ENCODE data around the gene CST9L. TPM values are rescaled to one million over a fixed set of nuclear protein-coding genes. Genes with fewer than 3 reads are reported as not detected.

CST9L gene
- total RNA-seq, 2 experiments from 2014 or later = not detected

- Mint-ChIP-seq H3K9me3 (peaks cover 18% of the 10 kb centered on the region), H3K4me3 (no peak overlapping the region), H3K27me3 (no peaks in the 10 kb centered on the region), H3K4me1 (peaks cover 3% of the 10 kb centered on the region), H3K27ac (no peak overlapping the region), H3K36me3 (ENCODE audit: low read depth) (no peaks in the 10 kb centered on the region)
- no peak for DNase-seq
- POLR2A ChIA-PET = no interaction called here
- CTCF ChIA-PET = no interaction called here
Observed at GRCh38 chr20:23528867-23529431, 39.3 kb downstream of the CST9L start.

GRCh38 chr20:23526850-23527249 lies 41.4 kb downstream of the CST9L start:
- Mint-ChIP-seq H3K9me3 (peaks cover 18% of the 10 kb centered on the region), H3K36me3 (ENCODE audit: low read depth) (no peaks in the 10 kb centered on the region), H3K27me3 (no peaks in the 10 kb centered on the region), H3K4me3 (no peak overlapping the region), H3K27ac (no peak overlapping the region), H3K4me1 (peaks cover 3% of the 10 kb centered on the region)
- ChIA-PET CTCF (no interaction called here), POLR2A (no interaction called here)
- no peak for DNase-seq

GRCh38 chr20:23524146-23524545 lies 44.1 kb downstream of the CST9L start:
- DNase-seq = no peak
- Mint-ChIP-seq H3K27me3 (no peaks in the 10 kb centered on the region), H3K36me3 (ENCODE audit: low read depth) (no peaks in the 10 kb centered on the region), H3K4me3 (no peak overlapping the region), H3K9me3 (peaks cover 11% of the 10 kb centered on the region), H3K27ac (no peak overlapping the region), H3K4me1 (no peaks in the 10 kb centered on the region)
- ChIA-PET CTCF (interaction anchor here (1.2 kb wide), 1 partner anchor 11 kb away, joined by 3 read pairs; no protein-coding TSS in a partner anchor), POLR2A (no interaction called here)

- H3K4me3 Mint-ChIP-seq = no peak overlapping the region
- H3K9me3 Mint-ChIP-seq = no peaks in the 10 kb centered on the region
- no peak for DNase-seq
- H3K36me3 Mint-ChIP-seq (ENCODE audit: low read depth) = no peaks in the 10 kb centered on the region
- ChIA-PET CTCF (no interaction called here), POLR2A (no interaction called here)
- no peak overlapping the region for H3K27ac Mint-ChIP-seq
- no peaks in the 10 kb centered on the region for H3K4me1 Mint-ChIP-seq
- H3K27me3 Mint-ChIP-seq = no peaks in the 10 kb centered on the region
Observed at GRCh38 chr20:23520185-23520584, 48.1 kb downstream of the CST9L start.

GRCh38 chr20:23519556-23519955 lies 48.7 kb downstream of the CST9L start:
- H3K27me3 Mint-ChIP-seq = no peaks in the 10 kb centered on the region
- H3K4me3 Mint-ChIP-seq = no peak overlapping the region
- DNase-seq = no peak
- CTCF ChIA-PET = no interaction called here
- no peaks in the 10 kb centered on the region for H3K4me1 Mint-ChIP-seq
- POLR2A ChIA-PET = no interaction called here
- no peaks in the 10 kb centered on the region for H3K36me3 Mint-ChIP-seq (ENCODE audit: low read depth)
- no peaks in the 10 kb centered on the region for H3K9me3 Mint-ChIP-seq
- H3K27ac Mint-ChIP-seq = no peak overlapping the region

- POLR2A ChIA-PET = no interaction called here
- no peak overlapping the region for H3K27ac Mint-ChIP-seq
- DNase-seq = no peak
- peaks cover 4% of the 10 kb centered on the region for H3K27me3 Mint-ChIP-seq
- H3K9me3 Mint-ChIP-seq = no peaks in the 10 kb centered on the region
- no peaks in the 10 kb centered on the region for H3K4me1 Mint-ChIP-seq
- H3K4me3 Mint-ChIP-seq = no peak overlapping the region
- CTCF ChIA-PET = no interaction called here
- no peaks in the 10 kb centered on the region for H3K36me3 Mint-ChIP-seq (ENCODE audit: low read depth)
Observed at GRCh38 chr20:23517719-23518118, 50.6 kb downstream of the CST9L start.

- Mint-ChIP-seq H3K27me3 (peaks cover 4% of the 10 kb centered on the region), H3K9me3 (no peaks in the 10 kb centered on the region), H3K36me3 (ENCODE audit: low read depth) (no peaks in the 10 kb centered on the region), H3K4me1 (no peaks in the 10 kb centered on the region), H3K27ac (no peak overlapping the region), H3K4me3 (no peak overlapping the region)
- POLR2A ChIA-PET = no interaction called here
- DNase-seq = no peak
- CTCF ChIA-PET = no interaction called here
Observed at GRCh38 chr20:23515250-23515939, 52.9 kb downstream of the CST9L start.

GRCh38 chr20:23514848-23515247 lies 53.4 kb downstream of the CST9L start:
- H3K4me3 Mint-ChIP-seq = no peak overlapping the region
- DNase-seq = no peak
- H3K27me3 Mint-ChIP-seq = peaks cover 4% of the 10 kb centered on the region
- H3K27ac Mint-ChIP-seq = no peak overlapping the region
- H3K4me1 Mint-ChIP-seq = no peaks in the 10 kb centered on the region
- ChIA-PET CTCF (no interaction called here), POLR2A (no interaction called here)
- no peaks in the 10 kb centered on the region for H3K36me3 Mint-ChIP-seq (ENCODE audit: low read depth)
- no peaks in the 10 kb centered on the region for H3K9me3 Mint-ChIP-seq

Other genes starting within 250 kb of the CST9L start
- gene NXT1, start 217.7 kb downstream of the CST9L start, total RNA-seq = 10 to 100 TPM; 28.1 to 28.2 TPM
- gene GZF1, start 206.3 kb downstream of the CST9L start, total RNA-seq = 10 to 100 TPM; 12.3 to 15.5 TPM
- 10 to 100 TPM; 14.9 to 15.4 TPM for gene NAPB, start 147.0 kb downstream of the CST9L start, total RNA-seq
- not detected for gene CSTL1, start 128.8 kb downstream of the CST9L start, total RNA-seq
- not detected for gene CST11, start 115.6 kb downstream of the CST9L start, total RNA-seq
- not detected for gene CST8, start 77.4 kb downstream of the CST9L start, total RNA-seq
- not detected for gene CST9, start 37.4 kb upstream of the CST9L start, total RNA-seq
- 1 to 10 TPM; 1.6 to 2.1 TPM for gene CST3, start 69.5 kb upstream of the CST9L start, total RNA-seq
- not detected for gene CST4, start 120.6 kb upstream of the CST9L start, total RNA-seq
- gene CST1, start 182.5 kb upstream of the CST9L start, total RNA-seq = not detected

Measured in activated CD4-positive, alpha-beta T cell treated with anti-CD3 and anti-CD28 coated beads, Interleukin-2, amount 10 ng/mL, durations not matched to agents 7 days and 5 days (primary cell).